ENCODE measurements around the gene P2RY8. TPM values are rescaled to one million over a fixed set of nuclear protein-coding genes. Genes with fewer than 3 reads are reported as not detected.

The P2RY8 gene
- total RNA-seq, 2 experiments from 2014 or later, result 139 TPM

GRCh38 chrX:1493877-1494510 is 43.0 kb downstream of the P2RY8 start:
- H3K9me3 Mint-ChIP-seq, result peaks cover 3% of the 10 kb centered on the region
- intact Hi-C loops (cut with DNase I, micrococcal nuclease), result no loop called here

GRCh38 chrX:1493412-1493811 is 43.6 kb downstream of the P2RY8 start:
- intact Hi-C loops (cut with DNase I, micrococcal nuclease), result no loop called here
- H3K4me1 Mint-ChIP-seq (ENCODE audit: low read depth), result peaks cover 33% of the 10 kb centered on the region
- H3K9me3 Mint-ChIP-seq, result peaks cover 3% of the 10 kb centered on the region
- no peaks in the 10 kb centered on the region for H3K27me3 Mint-ChIP-seq
- TF ChIP-seq CTCF (IDR thresholded peaks at IDR 0.05), result no peak
- no peak overlapping the region for H3K4me3 ChIP-seq (ENCODE audit: low read length)
- H3K36me3 ChIP-seq (ENCODE audit: insufficient read depth, low read length), result peaks cover 39% of the 10 kb centered on the region
- H3K36me3 Mint-ChIP-seq (ENCODE audit: low read depth), result peaks cover 66% of the 10 kb centered on the region
- ATAC-seq (ENCODE audit: poor library complexity) (peak; percentile 27), DNase-seq (peak in 2 of 14 experiments; percentile 21 to 32)
- H3K9me3 ChIP-seq (ENCODE audit: control insufficient read depth in 1 of 2, insufficient read depth in 1 of 2, low read length in 2 of 2), result peaks cover 0 to 6% of the 10 kb centered on the region in 2 experiments
- ChIA-PET CTCF (no interaction called here), POLR2A (no interaction called here)
- H3K27ac ChIP-seq (ENCODE audit: low read depth in 1 of 2, low read length in 2 of 2), result peak overlapping the region in 1 of 2 donors; percentile 13
- peaks cover 23% of the 10 kb centered on the region for H3K4me1 ChIP-seq (ENCODE audit: insufficient read depth, low read length)
- peak overlapping the region; percentile 79 for H3K27ac Mint-ChIP-seq
- H3K27me3 ChIP-seq (ENCODE audit: control insufficient read depth in 1 of 2, insufficient read depth in 2 of 2, low read length in 2 of 2), result no peaks in the 10 kb centered on the region
- no peak overlapping the region for H3K4me3 Mint-ChIP-seq

More at GRCh38 chrX:1493877-1494510, 43.0 kb downstream of the P2RY8 start:
- Mint-ChIP-seq H3K27me3 (no peaks in the 10 kb centered on the region), H3K4me3 (no peak overlapping the region), H3K27ac (peak overlapping the region; percentile 79), H3K36me3 (ENCODE audit: low read depth) (peaks cover 60% of the 10 kb centered on the region), H3K4me1 (ENCODE audit: low read depth) (peaks cover 33% of the 10 kb centered on the region)
- Histone ChIP-seq H3K27ac (ENCODE audit: low read depth in 1 of 2, low read length in 2 of 2) (peak overlapping the region in 1 of 2 donors; percentile 13), H3K36me3 (ENCODE audit: insufficient read depth, low read length) (peaks cover 34% of the 10 kb centered on the region), H3K27me3 (ENCODE audit: control insufficient read depth in 1 of 2, insufficient read depth in 2 of 2, low read length in 2 of 2) (no peaks in the 10 kb centered on the region), H3K4me3 (ENCODE audit: low read length) (no peak overlapping the region), H3K4me1 (ENCODE audit: insufficient read depth, low read length) (peaks cover 23% of the 10 kb centered on the region), H3K9me3 (ENCODE audit: control insufficient read depth in 1 of 2, insufficient read depth in 1 of 2, low read length in 2 of 2) (peaks cover 0 to 6% of the 10 kb centered on the region in 2 experiments)
- DNase-seq (peak in 3 of 14 experiments; percentile 4 to 51 (median 47)), ATAC-seq (ENCODE audit: poor library complexity) (peak; percentile 45)
- CTCF ChIA-PET, result no interaction called here
- POLR2A ChIA-PET, result no interaction called here
- no peak for TF ChIP-seq CTCF (IDR thresholded peaks at IDR 0.05)

GRCh38 chrX:1492421-1493012 is 44.5 kb downstream of the P2RY8 start:
- Mint-ChIP-seq H3K9me3 (peaks cover 3% of the 10 kb centered on the region), H3K4me3 (peak overlapping the region; percentile 34), H3K27ac (peak overlapping the region; percentile 79), H3K4me1 (ENCODE audit: low read depth) (peaks cover 33% of the 10 kb centered on the region), H3K27me3 (no peaks in the 10 kb centered on the region), H3K36me3 (ENCODE audit: low read depth) (peaks cover 70% of the 10 kb centered on the region)
- H3K4me3 ChIP-seq (ENCODE audit: low read length), result no peak overlapping the region
- intact Hi-C loops (cut with DNase I, micrococcal nuclease), result loop anchor here in 1 of 2 experiments (1.0 kb wide), 1 partner anchor 43 kb away; no protein-coding TSS in a partner anchor
- no peak for ATAC-seq (ENCODE audit: poor library complexity)
- peaks cover 0 to 6% of the 10 kb centered on the region in 2 experiments for H3K9me3 ChIP-seq (ENCODE audit: control insufficient read depth in 1 of 2, insufficient read depth in 1 of 2, low read length in 2 of 2)
- CTCF ChIA-PET, result no interaction called here
- POLR2A ChIA-PET, result no interaction called here
- peaks cover 45% of the 10 kb centered on the region for H3K36me3 ChIP-seq (ENCODE audit: insufficient read depth, low read length)
- H3K4me1 ChIP-seq (ENCODE audit: insufficient read depth, low read length), result peaks cover 19% of the 10 kb centered on the region
- no peaks in the 10 kb centered on the region for H3K27me3 ChIP-seq (ENCODE audit: control insufficient read depth in 1 of 2, insufficient read depth in 2 of 2, low read length in 2 of 2)
- no peak for TF ChIP-seq CTCF (IDR thresholded peaks at IDR 0.05)
- no peak overlapping the region for H3K27ac ChIP-seq (ENCODE audit: low read depth in 1 of 2, low read length in 2 of 2)
- peak in 1 of 14 experiments; percentile 15 for DNase-seq
